Loucy (cell line): ENCODE measurements around the gene MATR3.

Source experiments
- H2AFZ ChIP-seq: fragments of 200-600 bp; sonication (generic); 2 replicates; pipeline ENCODE4 v1.6.0; 2016; ENCODE audit warnings: antibody characterized with exemption, mild to moderate bottlenecking, low read length, moderate library complexity
- H3F3A ChIP-seq: fragments of 200-600 bp; 2 replicates; pipeline ENCODE4 v1.6.0; 2016; ENCODE audit warnings: antibody characterized with exemption, low read depth, mild to moderate bottlenecking
- H3K27me3 ChIP-seq: fragments of 200-600 bp; sonication (generic); 2 replicates; pipeline ENCODE4 v1.6.1; 2014; ENCODE audit warnings: low read length, mild to moderate bottlenecking; ENCODE audit not compliant: insufficient read depth, poor library complexity, severe bottlenecking
- H3K36me3 ChIP-seq: fragments of 200-600 bp; sonication (generic); 2 replicates; pipeline ENCODE4 v1.6.1; 2016; ENCODE audit warnings: low read length; ENCODE audit not compliant: insufficient read depth
- H3K4me1 ChIP-seq: fragments of 200-600 bp; sonication (generic); 2 replicates; pipeline ENCODE4 v1.5.1; 2014; ENCODE audit warnings: low read length, mild to moderate bottlenecking; ENCODE audit not compliant: insufficient read depth, poor library complexity, severe bottlenecking
- H3K4me2 ChIP-seq: fragments of 200-600 bp; sonication (generic); 2 replicates; pipeline ENCODE4 v1.6.0; 2014; ENCODE audit warnings: antibody characterized with exemption, low read length, low read depth, mild to moderate bottlenecking; ENCODE audit not compliant: poor library complexity, severe bottlenecking
- H3K4me3 ChIP-seq: fragments of 200-600 bp; sonication (generic); 2 replicates; pipeline ENCODE4 v1.5.1; 2014; ENCODE audit warnings: low read length, mild to moderate bottlenecking, mixed read lengths; ENCODE audit not compliant: poor library complexity, severe bottlenecking
- H3K79me2 ChIP-seq: fragments of 200-600 bp; sonication (generic); 2 replicates; pipeline ENCODE4 v1.6.1; 2014; ENCODE audit warnings: low read length; ENCODE audit not compliant: insufficient read depth
- H3K9ac ChIP-seq: fragments of 200-600 bp; sonication (generic); 2 replicates; pipeline ENCODE4 v1.6.0; 2014; ENCODE audit warnings: mild to moderate bottlenecking, low read depth, low read length, moderate library complexity; ENCODE audit not compliant: poor library complexity, severe bottlenecking
- H3K9me2 ChIP-seq: fragments of 200-600 bp; sonication (generic); replicated peaks from 2 replicates; pipeline ENCODE4 v1.6.1; 2016; ENCODE audit warnings: low read depth, low read length, mixed read lengths
- H3K9me3 ChIP-seq: fragments of 200-600 bp; sonication (generic); 2 replicates; pipeline ENCODE4 v1.6.1; 2014; ENCODE audit warnings: mild to moderate bottlenecking, antibody characterized with exemption, low read length, low read depth; ENCODE audit not compliant: insufficient read depth
- H4K20me1 ChIP-seq: fragments of 200-600 bp; sonication (generic); 2 replicates; pipeline ENCODE4 v1.6.0; 2014; ENCODE audit warnings: antibody characterized with exemption, low read length, mild to moderate bottlenecking; ENCODE audit not compliant: insufficient read depth, poor library complexity, severe bottlenecking
- EZH2phosphoT487 ChIP-seq: fragments of 200-600 bp; IDR thresholded peaks from 2 replicates; pipeline ENCODE4 v1.6.1; 2018; ENCODE audit warnings: antibody characterized with exemption, mild to moderate bottlenecking, moderate library complexity, borderline replicate concordance
- TF ChIP-seq, protein P1 (sequence below): fragments of 200-600 bp; sonication (generic); conservative IDR thresholded peaks from 2 replicates; pipeline ENCODE4 v1.5.1; 2014; ENCODE audit warnings: mild to moderate bottlenecking, antibody characterized with exemption, low read length

Gene MATR3

DNA sequence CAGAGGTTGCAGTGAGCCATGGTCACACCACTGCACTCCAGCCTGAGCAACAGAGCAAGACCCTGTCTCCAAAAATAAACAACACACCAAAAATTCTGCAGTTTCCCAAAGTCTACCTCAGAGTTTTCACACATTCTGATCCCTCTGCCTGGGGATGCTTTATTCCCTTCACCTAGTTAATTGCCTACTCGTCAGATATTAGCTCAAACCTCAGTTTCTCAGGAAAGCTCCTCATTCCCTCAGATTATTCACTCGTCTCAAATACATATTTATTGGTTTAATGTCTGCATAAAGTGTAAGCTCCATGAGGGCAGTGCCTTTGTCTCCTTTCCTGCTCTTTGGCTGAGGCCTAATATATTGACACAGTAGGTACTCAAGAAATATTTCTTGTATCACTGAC lies 2.5 kb upstream of the MATR3 start:
- Histone ChIP-seq H3K9me2 (no peaks in the 10 kb centered on the region), H3K27me3 (peaks cover 11% of the 10 kb centered on the region), H3K9ac (no peak overlapping the region), H3K4me2 (no peak overlapping the region), H3F3A (no peaks in the 10 kb centered on the region), H3K36me3 (no peaks in the 10 kb centered on the region), H3K4me3 (no peak overlapping the region), H4K20me1 (peaks cover 19% of the 10 kb centered on the region), H2AFZ (no peak overlapping the region), H3K79me2 (peaks cover 29% of the 10 kb centered on the region), H3K9me3 (no peaks in the 10 kb centered on the region), H3K4me1 (no peaks in the 10 kb centered on the region)
- TF ChIP-seq EZH2phosphoT487, result no peak
- TF ChIP-seq, protein P1, sequence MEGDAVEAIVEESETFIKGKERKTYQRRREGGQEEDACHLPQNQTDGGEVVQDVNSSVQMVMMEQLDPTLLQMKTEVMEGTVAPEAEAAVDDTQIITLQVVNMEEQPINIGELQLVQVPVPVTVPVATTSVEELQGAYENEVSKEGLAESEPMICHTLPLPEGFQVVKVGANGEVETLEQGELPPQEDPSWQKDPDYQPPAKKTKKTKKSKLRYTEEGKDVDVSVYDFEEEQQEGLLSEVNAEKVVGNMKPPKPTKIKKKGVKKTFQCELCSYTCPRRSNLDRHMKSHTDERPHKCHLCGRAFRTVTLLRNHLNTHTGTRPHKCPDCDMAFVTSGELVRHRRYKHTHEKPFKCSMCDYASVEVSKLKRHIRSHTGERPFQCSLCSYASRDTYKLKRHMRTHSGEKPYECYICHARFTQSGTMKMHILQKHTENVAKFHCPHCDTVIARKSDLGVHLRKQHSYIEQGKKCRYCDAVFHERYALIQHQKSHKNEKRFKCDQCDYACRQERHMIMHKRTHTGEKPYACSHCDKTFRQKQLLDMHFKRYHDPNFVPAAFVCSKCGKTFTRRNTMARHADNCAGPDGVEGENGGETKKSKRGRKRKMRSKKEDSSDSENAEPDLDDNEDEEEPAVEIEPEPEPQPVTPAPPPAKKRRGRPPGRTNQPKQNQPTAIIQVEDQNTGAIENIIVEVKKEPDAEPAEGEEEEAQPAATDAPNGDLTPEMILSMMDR, result no peak

GRCh38 chr5:139293202-139293506 lies 386 bp upstream of the MATR3 start:
- Histone ChIP-seq H3K9ac (peak overlapping the region; percentile 99), H2AFZ (peak overlapping the region; percentile 97), H3K4me3 (peak overlapping the region; percentile 95), H3K36me3 (no peaks in the 10 kb centered on the region), H3K4me2 (peak overlapping the region; percentile 81), H3K9me2 (no peaks in the 10 kb centered on the region), H3K79me2 (peaks cover 50% of the 10 kb centered on the region), H3K4me1 (peaks cover 19% of the 10 kb centered on the region), H3F3A (no peaks in the 10 kb centered on the region), H4K20me1 (peaks cover 41% of the 10 kb centered on the region), H3K9me3 (no peaks in the 10 kb centered on the region), H3K27me3 (peaks cover 11% of the 10 kb centered on the region)
- TF ChIP-seq, protein P1, result no peak

DNA sequence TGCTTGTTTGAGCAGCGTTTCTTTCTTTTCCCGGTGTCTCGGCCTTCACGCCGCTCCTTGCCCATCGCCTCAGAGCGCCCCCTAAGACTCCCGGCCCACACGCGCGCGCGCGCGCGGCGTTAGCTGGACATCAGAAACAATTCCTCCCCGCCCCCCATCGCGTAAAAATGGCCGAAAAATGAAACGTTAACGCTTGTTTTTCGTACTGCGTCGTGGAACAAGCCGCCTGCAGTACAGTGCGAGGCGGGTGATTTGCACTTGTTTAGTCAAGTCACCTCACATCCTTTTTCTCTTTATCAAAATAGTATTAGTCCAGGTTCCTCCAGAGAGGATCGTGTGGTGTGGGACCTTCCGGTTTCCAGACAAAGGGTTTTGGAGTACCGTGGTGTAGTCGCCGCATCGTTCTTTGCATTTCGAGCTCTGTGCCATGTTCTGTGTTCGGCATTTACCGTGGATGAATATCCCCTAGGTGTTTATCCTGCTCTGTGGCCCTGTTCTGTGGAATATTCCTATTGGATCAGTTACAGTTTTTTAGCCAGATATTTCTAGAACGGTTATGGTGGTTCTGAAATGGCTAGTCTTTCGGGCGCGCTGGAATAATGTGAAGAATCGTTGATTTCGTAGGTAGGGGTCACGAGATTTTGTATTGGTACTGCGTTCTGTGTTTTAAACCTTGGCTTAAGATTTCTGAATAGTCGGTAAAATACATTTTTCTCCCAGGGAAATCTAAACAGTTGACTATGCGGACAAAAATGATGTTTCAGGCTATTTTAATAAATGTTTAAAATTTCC lies 1.0 kb downstream of the MATR3 start:
- H3K4me2 ChIP-seq, result peak overlapping the region; percentile 90
- peaks cover 11% of the 10 kb centered on the region for H3K27me3 ChIP-seq
- no peak for TF ChIP-seq EZH2phosphoT487
- TF ChIP-seq, protein P1, result peak; percentile 48
- no peaks in the 10 kb centered on the region for H3K9me2 ChIP-seq
- H3K9ac ChIP-seq, result peak overlapping the region; percentile 99
- H3K36me3 ChIP-seq, result no peaks in the 10 kb centered on the region
- peaks cover 55% of the 10 kb centered on the region for H4K20me1 ChIP-seq
- peaks cover 33% of the 10 kb centered on the region for H3K4me1 ChIP-seq
- peak overlapping the region; percentile 95 for H3K4me3 ChIP-seq
- H2AFZ ChIP-seq, result peak overlapping the region; percentile 43; the same call in 1 of the 2 replicates
- no peaks in the 10 kb centered on the region for H3K9me3 ChIP-seq
- no peaks in the 10 kb centered on the region for H3F3A ChIP-seq
- H3K79me2 ChIP-seq, result peaks cover 65% of the 10 kb centered on the region
